Astrocyte (in vitro differentiated cells and primary cell): Measurements from ENCODE around the gene CD300LF. TPM values are rescaled to one million over a fixed set of nuclear protein-coding genes. Genes with fewer than 3 reads are reported as not detected.

ENCODE experiments used
- DNase-seq: peaks from one replicate; pipeline ENCODE4 v3.0.0-alpha.2; 2010; ENCODE audit warnings: low read depth
- FAIRE-seq: peaks from 2 replicates; lab custom pipeline; 2011; peaks lifted over from hg19 to GRCh38; lab: Jason Lieb, UNC
- H2AFZ ChIP-seq: 2 replicates; pipeline ENCODE4 v1.6.0; 2012; ENCODE audit warnings: low read depth, low read length, inconsistent platforms
- H3K27ac ChIP-seq: 2 replicates; pipeline ENCODE4 v1.5.1; 2011; ENCODE audit warnings: low read depth, low read length, inconsistent platforms
- H3K27me3 ChIP-seq: 2 replicates; pipeline ENCODE4 v1.6.0; 2011; ENCODE audit warnings: low read length, inconsistent platforms; ENCODE audit not compliant: insufficient read depth
- H3K36me3 ChIP-seq: 2 replicates; pipeline ENCODE4 v1.5.1; 2011; ENCODE audit warnings: low read length, inconsistent platforms; ENCODE audit not compliant: insufficient read depth
- H3K4me1 ChIP-seq: 2 replicates; pipeline ENCODE4 v1.5.1; 2011; ENCODE audit warnings: low read length, inconsistent platforms; ENCODE audit not compliant: insufficient read depth
- H3K4me2 ChIP-seq: 2 replicates; pipeline ENCODE4 v1.6.0; 2012; ENCODE audit warnings: low read length, inconsistent platforms
- H3K4me3 ChIP-seq: 2 replicates; pipeline ENCODE4 v1.5.1; 2011; ENCODE audit warnings: low read depth, mild to moderate bottlenecking, low read length, inconsistent platforms; ENCODE audit not compliant: insufficient read depth
- H3K79me2 ChIP-seq: 2 replicates; pipeline ENCODE4 v1.6.0; 2012; ENCODE audit warnings: mild to moderate bottlenecking, low read length, inconsistent platforms; ENCODE audit not compliant: insufficient read depth
- H3K9ac ChIP-seq: 2 replicates; pipeline ENCODE4 v1.6.0; 2012; ENCODE audit warnings: mild to moderate bottlenecking, low read length, inconsistent platforms
- H3K9me3 ChIP-seq: 2 replicates; pipeline ENCODE4 v1.5.1; 2012; ENCODE audit warnings: low read depth, mild to moderate bottlenecking, low read length, inconsistent platforms; ENCODE audit not compliant: insufficient read depth
- H4K20me1 ChIP-seq: 2 replicates; pipeline ENCODE4 v1.6.0; 2012; ENCODE audit warnings: low read length, inconsistent platforms; ENCODE audit not compliant: insufficient read depth
- H3K27ac Mint-ChIP-seq: one replicate; pipeline ENCODE4 v1.8.0; 2021; ENCODE audit warnings: mild to moderate bottlenecking, mixed read lengths; ENCODE audit not compliant: unreplicated experiment
- H3K27me3 Mint-ChIP-seq: one replicate; pipeline ENCODE4 v1.8.0; 2021; ENCODE audit warnings: low read depth, mixed read lengths; ENCODE audit not compliant: unreplicated experiment
- H3K36me3 Mint-ChIP-seq: one replicate; pipeline ENCODE4 v1.8.0; 2021; ENCODE audit warnings: low read depth, mixed read lengths; ENCODE audit not compliant: unreplicated experiment
- H3K4me1 Mint-ChIP-seq: one replicate; pipeline ENCODE4 v1.8.0; 2021; ENCODE audit warnings: low read depth, mixed read lengths; ENCODE audit not compliant: unreplicated experiment
- H3K4me3 Mint-ChIP-seq: one replicate; pipeline ENCODE4 v1.8.0; 2021; ENCODE audit warnings: mild to moderate bottlenecking, moderate library complexity, mixed read lengths; ENCODE audit not compliant: unreplicated experiment
- H3K9me3 Mint-ChIP-seq: one replicate; pipeline ENCODE4 v1.8.0; 2021; ENCODE audit warnings: mild to moderate bottlenecking, mixed read lengths; ENCODE audit not compliant: unreplicated experiment
- EZH2 ChIP-seq: IDR thresholded peaks from 2 replicates; pipeline ENCODE4 v1.6.1; 2012; ENCODE audit warnings: mild to moderate bottlenecking, low read length, inconsistent platforms; ENCODE audit not compliant: insufficient read depth
- total RNA-seq: library from RNA; stranded (reverse); gene quantifications from 2 replicates; pipeline ENCODE4 v1.2.1, GENCODE V29; 2021
- TF ChIP-seq, protein P1 (sequence below): IDR thresholded peaks from 2 replicates; pipeline ENCODE4 v1.5.1; 2011; ENCODE audit warnings: low read depth, mild to moderate bottlenecking, inconsistent platforms, low read length, moderate library complexity; ENCODE audit not compliant: insufficient read depth

The CD300LF gene
- total RNA-seq, 1 donor from 2014 or later: not detected

DNA sequence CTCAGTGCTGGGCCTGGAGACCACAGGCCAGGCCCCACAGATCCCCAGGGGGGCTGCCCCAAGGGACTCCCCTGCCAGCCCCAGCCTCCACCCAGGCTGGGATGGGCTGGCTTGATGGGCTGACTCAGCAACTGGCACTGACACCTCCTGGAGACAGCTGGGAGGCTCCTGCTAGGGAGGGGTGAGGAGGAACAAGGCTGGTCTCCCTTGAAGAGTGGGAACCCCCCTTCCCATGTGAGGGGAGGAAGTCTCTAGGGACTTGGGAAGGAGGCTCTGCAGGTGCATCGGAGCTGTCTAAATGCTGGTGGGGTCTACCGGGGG, 46.1 kb upstream of the CD300LF start:
- peaks cover 26% of the 10 kb centered on the region for H3K4me1 Mint-ChIP-seq
- H2AFZ ChIP-seq: no peak overlapping the region
- peaks cover 44% of the 10 kb centered on the region for H4K20me1 ChIP-seq
- H3K9me3 Mint-ChIP-seq: no peaks in the 10 kb centered on the region
- FAIRE-seq: no peak
- H3K27me3 ChIP-seq: no peaks in the 10 kb centered on the region
- no peak overlapping the region for H3K27ac Mint-ChIP-seq
- H3K9ac ChIP-seq: no peak overlapping the region
- no peaks in the 10 kb centered on the region for H3K27me3 Mint-ChIP-seq
- no peak for DNase-seq
- H3K36me3 Mint-ChIP-seq: no peaks in the 10 kb centered on the region
- H3K36me3 ChIP-seq: no peaks in the 10 kb centered on the region
- TF ChIP-seq EZH2: no peak
- TF ChIP-seq, protein P1, sequence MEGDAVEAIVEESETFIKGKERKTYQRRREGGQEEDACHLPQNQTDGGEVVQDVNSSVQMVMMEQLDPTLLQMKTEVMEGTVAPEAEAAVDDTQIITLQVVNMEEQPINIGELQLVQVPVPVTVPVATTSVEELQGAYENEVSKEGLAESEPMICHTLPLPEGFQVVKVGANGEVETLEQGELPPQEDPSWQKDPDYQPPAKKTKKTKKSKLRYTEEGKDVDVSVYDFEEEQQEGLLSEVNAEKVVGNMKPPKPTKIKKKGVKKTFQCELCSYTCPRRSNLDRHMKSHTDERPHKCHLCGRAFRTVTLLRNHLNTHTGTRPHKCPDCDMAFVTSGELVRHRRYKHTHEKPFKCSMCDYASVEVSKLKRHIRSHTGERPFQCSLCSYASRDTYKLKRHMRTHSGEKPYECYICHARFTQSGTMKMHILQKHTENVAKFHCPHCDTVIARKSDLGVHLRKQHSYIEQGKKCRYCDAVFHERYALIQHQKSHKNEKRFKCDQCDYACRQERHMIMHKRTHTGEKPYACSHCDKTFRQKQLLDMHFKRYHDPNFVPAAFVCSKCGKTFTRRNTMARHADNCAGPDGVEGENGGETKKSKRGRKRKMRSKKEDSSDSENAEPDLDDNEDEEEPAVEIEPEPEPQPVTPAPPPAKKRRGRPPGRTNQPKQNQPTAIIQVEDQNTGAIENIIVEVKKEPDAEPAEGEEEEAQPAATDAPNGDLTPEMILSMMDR: no peak
- peak overlapping the region; percentile 27 for H3K4me3 Mint-ChIP-seq
- no peaks in the 10 kb centered on the region for H3K9me3 ChIP-seq
- H3K4me3 ChIP-seq: no peak overlapping the region
- H3K4me1 ChIP-seq: peaks cover 16% of the 10 kb centered on the region
- H3K4me2 ChIP-seq: peak overlapping the region; percentile 18
- H3K79me2 ChIP-seq: peaks cover 2% of the 10 kb centered on the region
- H3K27ac ChIP-seq: no peak overlapping the region

DNA sequence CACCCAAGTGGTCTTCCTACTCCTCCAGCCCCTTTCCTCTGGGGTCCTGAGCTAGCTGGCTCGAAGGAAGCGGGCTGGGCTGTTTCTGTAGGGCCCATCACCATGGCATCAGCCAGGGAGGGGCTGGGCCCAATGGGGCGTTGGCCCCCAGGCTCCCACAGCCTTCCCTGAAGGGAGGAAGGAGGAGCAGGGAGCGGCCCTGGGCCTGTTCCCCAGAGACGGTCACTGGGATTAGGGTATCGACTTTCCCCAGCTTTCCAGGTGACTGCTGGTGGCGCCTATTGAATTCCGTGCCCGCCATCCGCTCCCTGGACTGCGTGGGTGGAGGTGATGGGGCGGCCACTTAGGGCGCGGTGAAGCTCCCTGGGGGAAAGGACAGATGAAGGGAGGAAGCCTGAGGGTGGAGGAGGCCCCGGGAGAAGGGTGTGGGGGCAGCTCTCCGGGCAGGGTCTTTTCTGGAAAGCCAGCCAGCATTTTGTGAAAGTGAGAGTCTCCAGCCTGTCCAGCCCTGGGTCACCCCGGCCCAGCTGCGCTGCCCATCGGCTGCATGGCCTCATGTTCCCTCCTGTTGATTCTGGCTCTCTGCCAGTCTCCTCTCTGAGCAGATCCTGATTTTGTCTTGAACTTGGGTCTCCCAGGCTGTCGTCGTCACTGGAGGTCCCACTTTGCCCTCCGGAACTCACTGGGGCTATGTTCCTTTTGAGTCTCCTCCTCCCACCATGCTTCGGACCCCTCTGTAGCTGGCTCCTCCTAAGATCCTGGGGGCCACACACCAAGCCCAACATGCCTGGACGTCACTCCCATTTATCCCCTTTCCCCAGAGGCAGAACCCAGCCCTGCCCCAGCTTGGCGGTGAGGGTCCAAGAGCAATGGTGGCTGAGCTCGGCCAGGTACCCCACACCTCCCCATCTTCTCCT, 45.5 kb upstream of the CD300LF start:
- no peak for FAIRE-seq

More for the DNA sequence above, 45.5 kb upstream of the CD300LF start:
- Mint-ChIP-seq H3K36me3 (no peaks in the 10 kb centered on the region), H3K4me1 (peaks cover 26% of the 10 kb centered on the region), H3K27me3 (no peaks in the 10 kb centered on the region), H3K9me3 (no peaks in the 10 kb centered on the region), H3K27ac (peak overlapping the region; percentile 69), H3K4me3 (no peak overlapping the region)
- Histone ChIP-seq H3K79me2 (peaks cover 2% of the 10 kb centered on the region), H3K9me3 (no peaks in the 10 kb centered on the region), H3K4me3 (no peak overlapping the region), H3K4me2 (peak overlapping the region; percentile 18), H3K27ac (no peak overlapping the region), H3K4me1 (peaks cover 16% of the 10 kb centered on the region), H2AFZ (no peak overlapping the region), H3K27me3 (no peaks in the 10 kb centered on the region), H3K9ac (no peak overlapping the region), H3K36me3 (no peaks in the 10 kb centered on the region), H4K20me1 (peaks cover 44% of the 10 kb centered on the region)
- DNase-seq: no peak
- TF ChIP-seq, protein P1: no peak
- no peak for TF ChIP-seq EZH2
